Measurements from ENCODE around the gene GRAMD4.

GRAMD4 gene

DNA sequence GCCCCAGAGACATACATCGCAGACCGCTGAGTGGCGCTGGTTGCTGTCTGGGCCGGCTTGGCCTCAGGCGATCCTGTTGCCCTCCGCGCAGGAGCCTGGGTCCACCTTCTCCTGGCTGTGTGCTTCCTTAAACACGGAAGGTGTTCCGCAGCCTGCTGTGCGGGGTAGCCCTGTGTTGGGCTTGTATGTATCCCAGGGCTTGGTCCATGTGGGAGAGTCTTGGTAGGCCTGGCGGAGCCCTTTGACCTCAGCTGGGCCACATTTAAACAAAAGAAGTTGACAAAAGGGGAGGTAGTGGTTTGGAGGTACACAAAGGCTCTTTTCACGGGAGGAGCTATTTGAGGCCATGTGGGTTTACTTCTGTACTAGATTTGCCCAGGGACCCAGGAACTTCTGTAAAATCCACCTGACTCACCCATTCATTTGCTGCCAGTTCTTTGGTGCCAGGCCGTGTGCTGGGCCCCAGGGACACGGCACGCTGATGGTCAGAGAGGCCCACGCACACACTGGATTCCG is 11.0 kb upstream of the GRAMD4 start:
- no peak overlapping the region for H3K4me3 ChIP-seq (ENCODE audit: low read depth, low read length)
- no peak overlapping the region for H3K9ac ChIP-seq (ENCODE audit: low read depth, low read length)
- no peaks in the 10 kb centered on the region for H3K4me1 ChIP-seq (ENCODE audit: control insufficient read depth, insufficient read depth, low read length)
- H3K36me3 ChIP-seq (ENCODE audit: control insufficient read depth, insufficient read depth, low read length), result no peaks in the 10 kb centered on the region
- no peaks in the 10 kb centered on the region for H3K9me3 ChIP-seq (ENCODE audit: control insufficient read depth, insufficient read depth, low read length)
- H3K27me3 ChIP-seq (ENCODE audit: control insufficient read depth, insufficient read depth, low read length), result no peaks in the 10 kb centered on the region

DNA sequence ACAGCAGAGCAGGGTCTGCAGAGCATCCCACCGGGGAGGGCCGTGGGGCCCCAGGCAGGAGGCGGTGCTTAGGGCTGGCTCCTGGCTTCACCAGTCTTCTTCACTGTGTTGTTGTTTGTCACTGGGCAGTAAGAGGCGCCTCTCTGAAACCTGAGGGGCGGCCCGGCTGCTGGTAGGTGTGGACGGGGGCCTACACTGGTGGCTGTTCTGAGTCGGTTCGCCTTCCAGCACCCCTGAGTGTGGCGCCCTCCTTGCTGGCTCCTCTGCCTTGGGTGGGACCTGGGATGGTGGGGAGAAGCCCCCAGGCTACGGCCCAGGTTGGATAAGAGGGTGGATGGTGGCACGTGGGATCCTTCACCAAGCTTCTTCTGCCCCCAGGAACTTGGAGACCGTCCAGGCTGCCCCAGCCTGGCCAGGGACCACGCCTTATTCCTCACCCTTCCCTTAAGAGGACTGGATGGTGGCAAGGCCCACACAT is 10.4 kb upstream of the GRAMD4 start:
- Histone ChIP-seq H3K9me3 (ENCODE audit: control insufficient read depth, insufficient read depth, low read length) (no peaks in the 10 kb centered on the region), H3K4me3 (ENCODE audit: low read depth, low read length) (no peak overlapping the region), H3K4me1 (ENCODE audit: control insufficient read depth, insufficient read depth, low read length) (no peaks in the 10 kb centered on the region), H3K9ac (ENCODE audit: low read depth, low read length) (no peak overlapping the region), H3K27me3 (ENCODE audit: control insufficient read depth, insufficient read depth, low read length) (no peaks in the 10 kb centered on the region), H3K36me3 (ENCODE audit: control insufficient read depth, insufficient read depth, low read length) (no peaks in the 10 kb centered on the region)

DNA sequence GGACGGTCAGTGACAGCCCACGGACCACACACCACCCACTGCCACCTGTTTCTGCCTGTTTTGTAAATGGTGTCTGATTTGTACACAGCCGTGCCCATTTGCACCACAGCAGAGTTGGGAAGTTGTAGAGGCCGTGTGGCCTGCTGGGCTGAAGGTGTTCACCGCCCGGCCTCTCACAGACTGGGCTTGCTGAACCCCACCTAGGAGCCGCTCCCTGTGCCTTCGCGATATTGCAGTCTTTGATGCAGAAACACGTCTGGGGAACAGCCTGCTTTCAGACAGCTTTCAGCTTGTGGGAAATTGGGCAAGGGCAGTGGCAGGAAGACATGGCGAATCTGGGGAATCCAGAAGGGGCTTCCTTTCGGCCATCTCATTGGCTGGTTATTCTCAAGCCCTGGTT is 9.8 kb upstream of the GRAMD4 start:
- Histone ChIP-seq H3K9me3 (ENCODE audit: control insufficient read depth, insufficient read depth, low read length) (no peaks in the 10 kb centered on the region), H3K27me3 (ENCODE audit: control insufficient read depth, insufficient read depth, low read length) (no peaks in the 10 kb centered on the region), H3K4me1 (ENCODE audit: control insufficient read depth, insufficient read depth, low read length) (no peaks in the 10 kb centered on the region), H3K36me3 (ENCODE audit: control insufficient read depth, insufficient read depth, low read length) (no peaks in the 10 kb centered on the region), H3K4me3 (ENCODE audit: low read depth, low read length) (no peak overlapping the region), H3K9ac (ENCODE audit: low read depth, low read length) (no peak overlapping the region)

DNA sequence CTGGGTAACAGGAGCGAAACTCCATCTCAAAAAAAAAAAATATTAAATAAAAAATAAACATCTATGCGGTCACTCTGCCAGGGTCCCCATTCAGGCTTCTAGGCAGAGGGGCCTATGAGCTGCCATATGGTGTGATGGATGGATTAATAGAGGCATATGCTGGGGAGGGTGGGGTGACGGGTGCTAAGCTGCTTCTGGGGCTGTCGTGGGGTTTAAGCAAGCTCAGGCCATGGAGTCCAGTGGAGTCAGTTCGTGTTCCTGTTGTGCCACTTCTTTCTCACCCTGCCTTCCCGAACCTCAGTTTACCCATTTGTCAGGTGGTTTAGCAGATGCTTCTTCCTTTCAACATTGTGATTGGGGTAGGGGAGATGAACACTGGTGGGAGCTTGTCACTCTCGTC is 9.0 kb upstream of the GRAMD4 start:
- H3K27me3 ChIP-seq (ENCODE audit: control insufficient read depth, insufficient read depth, low read length), result no peaks in the 10 kb centered on the region
- H3K4me3 ChIP-seq (ENCODE audit: low read depth, low read length), result no peak overlapping the region
- no peaks in the 10 kb centered on the region for H3K4me1 ChIP-seq (ENCODE audit: control insufficient read depth, insufficient read depth, low read length)
- H3K9me3 ChIP-seq (ENCODE audit: control insufficient read depth, insufficient read depth, low read length), result no peaks in the 10 kb centered on the region
- H3K9ac ChIP-seq (ENCODE audit: low read depth, low read length), result no peak overlapping the region
- no peaks in the 10 kb centered on the region for H3K36me3 ChIP-seq (ENCODE audit: control insufficient read depth, insufficient read depth, low read length)

DNA sequence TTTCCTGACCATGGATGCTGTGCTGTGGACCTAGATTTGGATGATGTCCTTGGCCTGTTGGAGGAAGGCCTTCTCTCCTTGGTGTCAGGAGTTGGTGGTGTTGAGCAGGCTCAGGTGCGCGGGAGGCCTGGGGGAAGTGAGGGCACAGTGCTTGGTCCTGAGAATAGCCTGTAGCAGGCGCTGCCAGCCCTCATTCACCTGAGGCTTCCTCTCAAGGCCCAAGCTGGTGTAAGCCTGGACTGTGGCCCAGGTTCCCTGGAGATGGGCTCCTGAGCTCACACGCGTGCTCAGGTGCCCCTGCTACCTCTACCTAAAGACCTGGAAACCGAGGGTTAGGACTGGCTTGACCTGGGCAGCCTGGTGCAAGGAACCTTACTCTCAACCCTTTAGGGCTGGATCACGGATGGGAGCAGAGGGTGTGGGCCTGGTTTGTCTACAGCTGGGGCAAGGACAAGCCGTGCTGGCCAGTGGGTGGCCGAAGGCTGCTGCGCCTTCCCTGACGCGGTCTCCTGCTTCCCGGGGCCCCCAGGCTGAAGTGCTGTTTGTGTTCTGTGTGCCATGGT is 7.8 kb upstream of the GRAMD4 start:
- H3K27me3 ChIP-seq (ENCODE audit: control insufficient read depth, insufficient read depth, low read length), result no peaks in the 10 kb centered on the region
- no peaks in the 10 kb centered on the region for H3K9me3 ChIP-seq (ENCODE audit: control insufficient read depth, insufficient read depth, low read length)
- no peak overlapping the region for H3K9ac ChIP-seq (ENCODE audit: low read depth, low read length)
- no peaks in the 10 kb centered on the region for H3K36me3 ChIP-seq (ENCODE audit: control insufficient read depth, insufficient read depth, low read length)
- H3K4me3 ChIP-seq (ENCODE audit: low read depth, low read length), result no peak overlapping the region
- H3K4me1 ChIP-seq (ENCODE audit: control insufficient read depth, insufficient read depth, low read length), result no peaks in the 10 kb centered on the region

DNA sequence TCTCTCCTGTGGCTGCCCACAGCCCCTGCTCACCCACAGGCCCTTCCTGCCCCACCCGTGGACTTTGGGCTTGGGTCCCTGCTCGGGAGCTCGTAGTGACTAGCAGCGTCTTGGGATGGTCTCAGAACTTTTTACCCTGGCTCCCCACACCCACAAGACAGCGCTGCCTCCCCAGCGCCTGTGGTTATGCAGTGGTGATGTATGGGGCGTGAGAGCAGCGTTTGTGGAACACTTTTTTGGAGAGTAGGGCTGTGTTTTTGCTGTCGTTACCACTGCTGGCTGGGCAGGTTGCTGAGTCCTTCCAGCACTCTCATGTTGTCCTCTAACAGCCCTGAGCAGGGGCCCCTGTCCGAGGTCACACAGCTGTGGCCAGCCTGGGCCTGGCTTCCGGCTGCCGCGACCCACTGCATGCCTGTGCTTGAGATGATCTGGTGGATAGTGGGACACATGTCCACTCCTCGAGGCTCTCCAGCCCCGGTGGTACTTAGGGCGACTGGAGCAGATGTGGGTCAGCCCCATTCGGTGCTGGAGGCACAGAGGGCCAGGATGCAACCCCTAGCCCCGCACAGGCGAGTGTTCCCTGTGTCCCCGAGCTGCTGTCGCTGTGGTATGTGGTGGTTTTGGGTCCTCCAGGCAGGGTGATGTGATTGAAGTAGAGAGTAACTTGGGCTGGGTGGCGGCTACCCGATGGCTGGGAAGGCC is 7.1 kb upstream of the GRAMD4 start:
- Histone ChIP-seq H3K36me3 (ENCODE audit: control insufficient read depth, insufficient read depth, low read length) (no peaks in the 10 kb centered on the region), H3K9me3 (ENCODE audit: control insufficient read depth, insufficient read depth, low read length) (no peaks in the 10 kb centered on the region), H3K4me3 (ENCODE audit: low read depth, low read length) (no peak overlapping the region), H3K27me3 (ENCODE audit: control insufficient read depth, insufficient read depth, low read length) (no peaks in the 10 kb centered on the region), H3K9ac (ENCODE audit: low read depth, low read length) (no peak overlapping the region), H3K4me1 (ENCODE audit: control insufficient read depth, insufficient read depth, low read length) (no peaks in the 10 kb centered on the region)

DNA sequence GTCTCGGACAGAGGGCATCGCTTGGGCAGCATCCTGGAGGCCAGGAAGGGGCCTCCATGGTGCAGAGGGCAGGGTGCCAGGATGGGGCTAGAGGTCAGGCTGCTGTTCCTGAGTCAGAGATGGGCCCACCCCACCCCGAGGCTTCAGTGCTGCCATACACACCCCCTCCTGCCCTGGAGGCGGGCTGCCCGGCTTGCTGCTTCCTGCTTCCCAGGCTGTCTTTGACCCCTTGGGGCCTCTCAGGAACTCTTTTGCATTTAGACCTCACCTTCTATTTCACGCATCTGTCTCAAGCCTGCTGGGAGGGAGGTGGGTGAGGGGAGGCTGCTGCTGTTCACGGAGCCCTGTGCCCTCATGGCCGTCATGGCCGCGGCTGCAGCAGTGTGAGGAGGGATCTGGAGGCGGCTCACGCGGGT is 6.6 kb upstream of the GRAMD4 start:
- Histone ChIP-seq H3K4me3 (ENCODE audit: low read depth, low read length) (no peak overlapping the region), H3K4me1 (ENCODE audit: control insufficient read depth, insufficient read depth, low read length) (no peaks in the 10 kb centered on the region), H3K9ac (ENCODE audit: low read depth, low read length) (no peak overlapping the region), H3K36me3 (ENCODE audit: control insufficient read depth, insufficient read depth, low read length) (no peaks in the 10 kb centered on the region), H3K27me3 (ENCODE audit: control insufficient read depth, insufficient read depth, low read length) (no peaks in the 10 kb centered on the region), H3K9me3 (ENCODE audit: control insufficient read depth, insufficient read depth, low read length) (no peaks in the 10 kb centered on the region)

DNA sequence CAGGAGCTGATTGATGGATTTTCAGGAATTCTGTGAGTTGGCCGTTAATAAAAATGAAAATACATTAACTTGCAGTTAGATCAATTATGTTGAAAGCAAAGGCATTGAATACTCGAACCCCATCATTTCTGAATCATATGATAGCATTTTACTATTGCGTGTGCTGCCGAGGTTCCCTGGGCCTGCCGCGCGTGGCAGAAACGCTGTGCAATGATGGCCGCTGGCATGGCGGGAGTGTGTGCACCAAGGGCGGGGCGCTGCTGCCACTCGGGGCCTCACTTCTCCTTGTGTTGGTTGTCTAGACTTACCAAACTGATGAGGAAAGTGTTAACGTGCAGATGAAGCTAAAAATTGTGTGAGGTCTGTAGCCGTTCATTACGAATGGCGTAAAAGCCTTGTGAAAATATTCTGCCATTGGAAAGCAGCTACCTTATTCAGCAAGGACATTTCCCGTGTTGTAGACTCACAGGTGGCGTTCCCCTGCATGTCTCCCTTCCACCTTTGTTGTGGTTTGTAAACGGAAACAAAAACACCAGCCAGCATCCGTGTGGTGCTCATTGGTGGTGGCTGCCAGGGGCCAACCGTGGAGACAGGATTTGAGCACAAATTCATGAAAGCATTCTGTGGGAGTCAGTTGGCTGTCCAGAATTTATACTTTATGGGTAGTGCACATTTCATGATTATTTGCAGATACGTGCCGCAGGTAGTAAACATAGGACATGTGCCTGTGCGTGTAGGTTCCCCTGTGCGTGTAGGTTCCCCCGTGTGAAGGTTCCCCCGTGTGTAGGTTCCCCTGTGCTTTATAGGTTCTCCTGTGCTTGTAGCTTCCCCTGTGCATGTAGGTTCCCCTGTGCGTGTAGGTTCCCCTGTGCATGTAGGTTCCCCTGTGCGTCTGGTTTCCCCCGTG is 5.9 kb upstream of the GRAMD4 start:
- H3K4me3 ChIP-seq (ENCODE audit: low read depth, low read length), result no peak overlapping the region
- no peak overlapping the region for H3K9ac ChIP-seq (ENCODE audit: low read depth, low read length)
- H3K4me1 ChIP-seq (ENCODE audit: control insufficient read depth, insufficient read depth, low read length), result no peaks in the 10 kb centered on the region
- H3K27me3 ChIP-seq (ENCODE audit: control insufficient read depth, insufficient read depth, low read length), result no peaks in the 10 kb centered on the region
- no peaks in the 10 kb centered on the region for H3K9me3 ChIP-seq (ENCODE audit: control insufficient read depth, insufficient read depth, low read length)
- no peaks in the 10 kb centered on the region for H3K36me3 ChIP-seq (ENCODE audit: control insufficient read depth, insufficient read depth, low read length)

DNA sequence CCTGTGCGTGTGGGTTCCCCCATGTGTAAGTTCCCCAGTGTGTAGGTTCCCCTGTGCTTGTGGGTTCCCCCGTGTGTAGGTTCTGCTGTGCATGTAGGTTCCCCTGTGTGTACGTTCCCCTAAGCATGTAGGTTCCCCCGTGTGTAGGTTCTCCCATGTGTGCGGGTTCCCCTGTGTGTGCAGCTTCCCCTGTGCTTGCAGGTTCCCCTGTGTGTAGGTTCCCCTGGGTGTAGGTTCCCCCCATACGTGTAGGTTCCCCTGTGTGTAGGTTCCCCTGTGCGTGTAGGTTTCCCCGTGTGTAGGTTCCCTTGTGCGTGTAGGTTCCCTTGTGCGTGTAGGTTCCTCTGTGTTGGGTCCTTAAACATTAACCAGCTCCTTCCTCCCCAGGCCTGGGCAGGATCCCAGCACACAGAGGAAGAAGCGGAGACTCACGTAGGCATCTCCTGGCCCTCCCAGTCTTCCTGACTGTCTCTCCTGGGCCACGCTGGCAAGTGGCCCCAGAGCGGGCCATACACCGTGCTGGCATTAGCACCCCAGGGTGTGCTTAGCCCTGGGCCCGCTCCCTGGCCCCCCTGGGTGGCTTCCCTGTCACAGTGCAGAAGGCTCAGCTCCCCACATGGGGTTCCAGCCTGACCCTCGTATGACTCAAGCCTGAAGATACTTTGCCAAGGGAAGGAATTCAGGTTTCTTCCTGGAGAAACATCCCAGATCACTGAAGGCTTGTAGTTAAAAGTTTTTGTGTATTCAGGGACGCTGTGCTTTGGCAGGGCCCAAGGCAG is 2.8 kb upstream of the GRAMD4 start:
- Histone ChIP-seq H3K4me1 (ENCODE audit: control insufficient read depth, insufficient read depth, low read length) (no peaks in the 10 kb centered on the region), H3K4me3 (ENCODE audit: low read depth, low read length) (no peak overlapping the region), H3K9ac (ENCODE audit: low read depth, low read length) (no peak overlapping the region), H3K9me3 (ENCODE audit: control insufficient read depth, insufficient read depth, low read length) (no peaks in the 10 kb centered on the region), H3K36me3 (ENCODE audit: control insufficient read depth, insufficient read depth, low read length) (no peaks in the 10 kb centered on the region), H3K27me3 (ENCODE audit: control insufficient read depth, insufficient read depth, low read length) (no peaks in the 10 kb centered on the region)

DNA sequence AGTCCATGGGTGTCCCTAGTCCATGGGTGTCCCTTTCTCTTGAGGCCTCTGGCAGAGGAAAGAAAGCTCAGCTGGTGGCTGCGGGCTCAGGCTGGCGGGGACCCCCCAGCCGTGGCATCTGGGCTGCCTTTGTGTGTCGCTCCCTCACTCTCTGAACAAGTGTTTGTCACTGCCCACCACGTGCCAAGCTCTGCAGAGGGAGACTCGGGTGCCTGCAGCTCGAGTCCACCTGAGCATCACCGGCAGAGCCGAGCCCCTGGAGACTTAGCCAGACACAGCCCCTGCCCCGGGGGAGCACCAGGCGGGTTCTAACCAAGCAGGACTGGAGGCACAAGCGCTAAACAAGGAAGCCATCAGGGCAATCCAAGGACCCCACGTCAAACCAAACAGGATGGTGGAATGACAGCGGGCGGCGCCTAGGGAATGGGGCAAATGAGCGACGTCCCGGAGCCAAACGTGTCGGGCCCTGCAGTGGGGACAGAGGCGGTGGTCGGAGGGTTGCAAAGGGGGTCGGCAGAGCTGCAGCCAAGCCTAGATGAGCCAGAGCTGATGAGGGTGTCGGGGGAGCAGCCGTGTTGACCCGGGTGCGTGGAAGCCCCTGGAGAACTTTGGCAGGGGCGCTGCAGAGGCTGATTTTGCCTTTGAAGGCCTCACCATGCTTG is 2.1 kb upstream of the GRAMD4 start:
- Histone ChIP-seq H3K9ac (ENCODE audit: low read depth, low read length) (no peak overlapping the region), H3K9me3 (ENCODE audit: control insufficient read depth, insufficient read depth, low read length) (no peaks in the 10 kb centered on the region), H3K36me3 (ENCODE audit: control insufficient read depth, insufficient read depth, low read length) (no peaks in the 10 kb centered on the region), H3K4me1 (ENCODE audit: control insufficient read depth, insufficient read depth, low read length) (no peaks in the 10 kb centered on the region), H3K4me3 (ENCODE audit: low read depth, low read length) (no peak overlapping the region), H3K27me3 (ENCODE audit: control insufficient read depth, insufficient read depth, low read length) (no peaks in the 10 kb centered on the region)

DNA sequence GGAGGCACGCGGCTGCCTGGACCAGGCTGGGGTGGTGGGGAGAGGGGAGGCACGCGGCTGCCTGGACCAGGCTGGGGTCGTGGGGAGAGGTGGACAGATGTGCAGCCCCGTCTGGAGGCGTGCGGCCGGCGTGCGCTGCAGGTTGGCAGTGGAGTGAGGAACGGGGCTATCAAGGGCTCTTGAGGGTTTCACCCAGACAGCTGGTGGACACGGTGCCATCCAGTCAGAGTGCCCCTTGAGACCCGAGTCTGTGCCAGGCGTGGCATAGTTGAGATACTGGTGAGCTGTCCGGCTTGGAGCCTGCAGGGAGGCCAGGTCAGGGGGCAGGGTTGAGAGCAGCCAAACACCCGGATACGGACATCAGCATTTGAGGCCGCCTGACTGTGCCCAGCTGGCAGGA is 1.5 kb upstream of the GRAMD4 start:
- Histone ChIP-seq H3K9ac (ENCODE audit: low read depth, low read length) (no peak overlapping the region), H3K36me3 (ENCODE audit: control insufficient read depth, insufficient read depth, low read length) (no peaks in the 10 kb centered on the region), H3K4me3 (ENCODE audit: low read depth, low read length) (no peak overlapping the region), H3K9me3 (ENCODE audit: control insufficient read depth, insufficient read depth, low read length) (no peaks in the 10 kb centered on the region), H3K4me1 (ENCODE audit: control insufficient read depth, insufficient read depth, low read length) (no peaks in the 10 kb centered on the region), H3K27me3 (ENCODE audit: control insufficient read depth, insufficient read depth, low read length) (no peaks in the 10 kb centered on the region)
